K562 (cell line): ENCODE data around the gene POLR1H. TPM values are rescaled to one million over a fixed set of nuclear protein-coding genes. Genes with fewer than 3 reads are reported as not detected.

ENCODE experiments used
- DACH1 ChIP-seq: fragments of 450-650 bp; IDR thresholded peaks from 2 replicates; pipeline ENCODE4 v1.6.1; 2018; ENCODE audit not compliant: partially characterized antibody
- DMBX1 ChIP-seq: fragments of 250-450 bp; sonication (Bioruptor Pico); IDR thresholded peaks from 2 replicates; pipeline ENCODE4 v1.8.0; 2022; ENCODE audit warnings: inconsistent platforms, mild to moderate bottlenecking, moderate library complexity, borderline replicate concordance
- DPF2 ChIP-seq: fragments of 450-650 bp; IDR thresholded peaks from 2 replicates; pipeline ENCODE4 v1.6.1; 2016
- ETV6 ChIP-seq, 3 experiments: fragments of 150-350 bp in 1 of 3; sonication (generic) in 1 of 3; formaldehyde crosslinking in 1 of 3; IDR thresholded peaks; 2 replicates each; pipeline versions ENCODE4 v1.6.1 to v1.8.0; 2014 to 2022; ENCODE audit warnings: borderline replicate concordance in 2 of 3, low read depth in 2 of 3, antibody characterized with exemption in 1 of 3, low read length in 1 of 3, mild to moderate bottlenecking in 1 of 3, missing genetic modification reagents in 1 of 3
- FOXK1 ChIP-seq: sonication (generic); formaldehyde crosslinking; IDR thresholded peaks from 2 replicates; pipeline ENCODE4 v1.8.0; 2022; ENCODE audit warnings: missing genetic modification reagents, mild to moderate bottlenecking, borderline replicate concordance
- HNRNPLL ChIP-seq: fragments of 200-400 bp; formaldehyde crosslinking; IDR thresholded peaks from 2 replicates; pipeline ENCODE4 v1.6.1; 2017; ENCODE audit warnings: low read length, low read depth, mild to moderate bottlenecking; ENCODE audit not compliant: poor library complexity, severe bottlenecking
- KAT2B ChIP-seq: IDR thresholded peaks from one replicate; pipeline ENCODE4 v1.6.1; 2012; ENCODE audit warnings: low read depth, mild to moderate bottlenecking, control low read depth, inconsistent platforms, low read length, moderate library complexity
- RUNX1 ChIP-seq: sonication (generic); IDR thresholded peaks from 2 replicates; pipeline ENCODE4 v1.6.1; 2016; ENCODE audit warnings: antibody characterized with exemption, low read depth
- ZNF644 ChIP-seq: fragments of 200-800 bp; sonication (Bioruptor generic); IDR thresholded peaks from 2 replicates; pipeline ENCODE4 v1.6.1; 2016; ENCODE audit warnings: low read depth, missing genetic modification characterization, missing compliant biosample characterization
- polyA plus RNA-seq, 8 experiments: library from polyadenylated mRNA; depleted of rRNA in 4 of 8; stranded (reverse) in 5 of 8; unstranded in 3 of 8; fragments of >200 nt; fragmentation: Nextera tagmentation in 2 of 8; fragmentation: Illumina TruSeq in 1 of 8; extraction: Ambion mirVana in 2 of 8; extraction: Trizol in 1 of 8; gene quantifications; 2 replicates each; pipeline versions ENCODE4 v1.2.1 to v1.2.3, GENCODE V29; 2011 to 2014; ENCODE audit warnings: inconsistent platforms in 1 of 8, missing spikeins in 1 of 8
- total RNA-seq, 7 experiments: library from RNA; depleted of rRNA in 6 of 7; stranded (reverse); fragments of >200 nt in 6 of 7; fragmentation: Illumina TruSeq in 2 of 7; extraction: Trizol in 2 of 7; gene quantifications; 2 replicates each; pipeline versions ENCODE4 v1.2.1 to v1.2.3, GENCODE V29; 2011 to 2021; ENCODE audit warnings: low replicate concordance in 1 of 7
- TF ChIP-seq, protein P1 (sequence below): sonication (generic); formaldehyde crosslinking; IDR thresholded peaks from 2 replicates; pipeline ENCODE4 v1.8.1; 2023; ENCODE audit warnings: mild to moderate bottlenecking, missing genetic modification reagents
- TF ChIP-seq, protein P2 (sequence below): sonication (generic); formaldehyde crosslinking; IDR thresholded peaks from 2 replicates; pipeline ENCODE4 v1.8.0; 2022; ENCODE audit warnings: missing genetic modification reagents, mild to moderate bottlenecking, moderate library complexity, borderline replicate concordance
- TF ChIP-seq, protein P3 (sequence below): sonication (generic); formaldehyde crosslinking; IDR thresholded peaks from 2 replicates; pipeline ENCODE4 v1.8.0; 2022; ENCODE audit warnings: missing genetic modification reagents, mild to moderate bottlenecking, borderline replicate concordance
- TF ChIP-seq, protein P4 (sequence below): fragments of 450-650 bp; IDR thresholded peaks from 2 replicates; pipeline ENCODE4 v1.7.0; 2016; ENCODE audit warnings: borderline replicate concordance
- TF ChIP-seq, protein P5 (sequence below): fragments of 250-450 bp; sonication (Bioruptor Pico); IDR thresholded peaks from 2 replicates; pipeline ENCODE4 v1.4.0; 2020; ENCODE audit warnings: mild to moderate bottlenecking, moderate library complexity

Gene POLR1H
- total and polyA plus RNA-seq, 9 of the 15 experiments (the other 6 are each of a cell fraction or from before 2014, with no cell fraction given) = 92.2 to 333 (median 143) TPM

DNA sequence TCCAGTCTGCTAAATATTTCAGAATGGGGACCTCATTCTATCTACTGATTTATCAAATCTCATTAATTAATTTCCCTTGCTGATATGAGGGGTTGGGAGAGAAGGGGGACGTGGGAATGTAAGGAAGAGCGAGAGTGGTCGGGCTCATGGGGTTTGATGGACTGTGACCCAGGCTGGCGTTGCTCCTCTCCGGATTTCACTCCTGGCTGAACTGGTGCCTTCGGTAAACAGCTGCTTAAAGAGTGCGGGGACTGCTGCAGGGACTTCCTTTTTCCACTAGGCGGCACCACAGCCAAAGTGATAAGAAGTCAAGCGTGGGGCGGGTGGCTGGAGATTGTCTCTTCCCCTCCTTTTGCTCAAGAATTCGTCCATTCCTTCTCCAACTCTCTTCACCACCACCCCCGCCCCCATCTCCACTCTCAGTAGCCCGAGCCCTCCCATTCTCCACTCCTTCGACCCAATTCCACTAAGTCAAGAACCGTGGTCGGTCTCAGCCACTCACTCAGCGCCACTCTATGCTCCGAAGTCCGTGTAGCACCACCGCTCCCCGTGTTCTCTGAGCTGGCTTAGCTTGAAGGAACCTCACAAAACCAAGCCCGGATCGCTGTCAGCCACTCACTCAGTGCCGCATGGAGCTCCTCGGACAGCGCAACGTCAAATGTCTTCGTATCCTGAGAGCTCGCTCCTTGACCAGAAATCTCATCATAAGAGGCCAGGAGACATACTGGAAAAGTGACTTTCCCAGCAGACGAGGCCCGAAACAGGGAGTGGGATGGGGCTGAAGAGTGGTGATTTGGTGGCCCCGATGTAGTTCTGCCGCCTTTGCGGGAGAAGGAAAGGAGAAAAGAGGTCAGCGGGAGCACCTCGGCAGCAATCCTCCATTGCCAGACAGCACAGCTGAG is 42.2 kb downstream of the POLR1H start (continued):
- TF ChIP-seq, protein P1, sequence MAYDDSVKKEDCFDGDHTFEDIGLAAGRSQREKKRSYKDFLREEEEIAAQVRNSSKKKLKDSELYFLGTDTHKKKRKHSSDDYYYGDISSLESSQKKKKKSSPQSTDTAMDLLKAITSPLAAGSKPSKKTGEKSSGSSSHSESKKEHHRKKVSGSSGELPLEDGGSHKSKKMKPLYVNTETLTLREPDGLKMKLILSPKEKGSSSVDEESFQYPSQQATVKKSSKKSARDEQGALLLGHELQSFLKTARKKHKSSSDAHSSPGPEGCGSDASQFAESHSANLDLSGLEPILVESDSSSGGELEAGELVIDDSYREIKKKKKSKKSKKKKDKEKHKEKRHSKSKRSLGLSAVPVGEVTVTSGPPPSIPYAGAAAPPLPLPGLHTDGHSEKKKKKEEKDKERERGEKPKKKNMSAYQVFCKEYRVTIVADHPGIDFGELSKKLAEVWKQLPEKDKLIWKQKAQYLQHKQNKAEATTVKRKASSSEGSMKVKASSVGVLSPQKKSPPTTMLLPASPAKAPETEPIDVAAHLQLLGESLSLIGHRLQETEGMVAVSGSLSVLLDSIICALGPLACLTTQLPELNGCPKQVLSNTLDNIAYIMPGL (CRISPR knock-in tag) = no peak
- TF ChIP-seq, protein P2, sequence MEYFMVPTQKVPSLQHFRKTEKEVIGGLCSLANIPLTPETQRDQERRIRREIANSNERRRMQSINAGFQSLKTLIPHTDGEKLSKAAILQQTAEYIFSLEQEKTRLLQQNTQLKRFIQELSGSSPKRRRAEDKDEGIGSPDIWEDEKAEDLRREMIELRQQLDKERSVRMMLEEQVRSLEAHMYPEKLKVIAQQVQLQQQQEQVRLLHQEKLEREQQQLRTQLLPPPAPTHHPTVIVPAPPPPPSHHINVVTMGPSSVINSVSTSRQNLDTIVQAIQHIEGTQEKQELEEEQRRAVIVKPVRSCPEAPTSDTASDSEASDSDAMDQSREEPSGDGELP (CRISPR knock-in tag) = peak; percentile 94
- TF ChIP-seq, protein P3, sequence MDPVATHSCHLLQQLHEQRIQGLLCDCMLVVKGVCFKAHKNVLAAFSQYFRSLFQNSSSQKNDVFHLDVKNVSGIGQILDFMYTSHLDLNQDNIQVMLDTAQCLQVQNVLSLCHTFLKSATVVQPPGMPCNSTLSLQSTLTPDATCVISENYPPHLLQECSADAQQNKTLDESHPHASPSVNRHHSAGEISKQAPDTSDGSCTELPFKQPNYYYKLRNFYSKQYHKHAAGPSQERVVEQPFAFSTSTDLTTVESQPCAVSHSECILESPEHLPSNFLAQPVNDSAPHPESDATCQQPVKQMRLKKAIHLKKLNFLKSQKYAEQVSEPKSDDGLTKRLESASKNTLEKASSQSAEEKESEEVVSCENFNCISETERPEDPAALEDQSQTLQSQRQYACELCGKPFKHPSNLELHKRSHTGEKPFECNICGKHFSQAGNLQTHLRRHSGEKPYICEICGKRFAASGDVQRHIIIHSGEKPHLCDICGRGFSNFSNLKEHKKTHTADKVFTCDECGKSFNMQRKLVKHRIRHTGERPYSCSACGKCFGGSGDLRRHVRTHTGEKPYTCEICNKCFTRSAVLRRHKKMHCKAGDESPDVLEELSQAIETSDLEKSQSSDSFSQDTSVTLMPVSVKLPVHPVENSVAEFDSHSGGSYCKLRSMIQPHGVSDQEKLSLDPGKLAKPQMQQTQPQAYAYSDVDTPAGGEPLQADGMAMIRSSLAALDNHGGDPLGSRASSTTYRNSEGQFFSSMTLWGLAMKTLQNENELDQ (CRISPR knock-in tag) = no peak
- TF ChIP-seq DMBX1 = no peak
- TF ChIP-seq FOXK1 (CRISPR knock-in tag) = no peak
- no peak for TF ChIP-seq ETV6 (IDR thresholded peaks at IDR 0.05; ENCODE audit: borderline replicate concordance in 1 of 2, low read depth in 2 of 2, low read length in 1 of 2)
- TF ChIP-seq ETV6 (CRISPR knock-in tag; IDR thresholded peaks at IDR 0.05; ENCODE audit: borderline replicate concordance) = no peak
- TF ChIP-seq ZNF644 (tag) = no peak
- TF ChIP-seq, protein P4, sequence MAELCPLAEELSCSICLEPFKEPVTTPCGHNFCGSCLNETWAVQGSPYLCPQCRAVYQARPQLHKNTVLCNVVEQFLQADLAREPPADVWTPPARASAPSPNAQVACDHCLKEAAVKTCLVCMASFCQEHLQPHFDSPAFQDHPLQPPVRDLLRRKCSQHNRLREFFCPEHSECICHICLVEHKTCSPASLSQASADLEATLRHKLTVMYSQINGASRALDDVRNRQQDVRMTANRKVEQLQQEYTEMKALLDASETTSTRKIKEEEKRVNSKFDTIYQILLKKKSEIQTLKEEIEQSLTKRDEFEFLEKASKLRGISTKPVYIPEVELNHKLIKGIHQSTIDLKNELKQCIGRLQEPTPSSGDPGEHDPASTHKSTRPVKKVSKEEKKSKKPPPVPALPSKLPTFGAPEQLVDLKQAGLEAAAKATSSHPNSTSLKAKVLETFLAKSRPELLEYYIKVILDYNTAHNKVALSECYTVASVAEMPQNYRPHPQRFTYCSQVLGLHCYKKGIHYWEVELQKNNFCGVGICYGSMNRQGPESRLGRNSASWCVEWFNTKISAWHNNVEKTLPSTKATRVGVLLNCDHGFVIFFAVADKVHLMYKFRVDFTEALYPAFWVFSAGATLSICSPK = no peak
- TF ChIP-seq DACH1 = peak; percentile 87
- no peak for TF ChIP-seq HNRNPLL
- no peak for TF ChIP-seq KAT2B
- TF ChIP-seq, protein P5, sequence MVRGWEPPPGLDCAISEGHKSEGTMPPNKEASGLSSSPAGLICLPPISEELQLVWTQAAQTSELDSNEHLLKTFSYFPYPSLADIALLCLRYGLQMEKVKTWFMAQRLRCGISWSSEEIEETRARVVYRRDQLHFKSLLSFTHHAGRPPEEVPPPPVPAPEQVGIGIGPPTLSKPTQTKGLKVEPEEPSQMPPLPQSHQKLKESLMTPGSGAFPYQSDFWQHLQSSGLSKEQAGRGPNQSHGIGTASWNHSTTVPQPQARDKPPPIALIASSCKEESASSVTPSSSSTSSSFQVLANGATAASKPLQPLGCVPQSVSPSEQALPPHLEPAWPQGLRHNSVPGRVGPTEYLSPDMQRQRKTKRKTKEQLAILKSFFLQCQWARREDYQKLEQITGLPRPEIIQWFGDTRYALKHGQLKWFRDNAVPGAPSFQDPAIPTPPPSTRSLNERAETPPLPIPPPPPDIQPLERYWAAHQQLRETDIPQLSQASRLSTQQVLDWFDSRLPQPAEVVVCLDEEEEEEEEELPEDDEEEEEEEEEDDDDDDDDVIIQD (CRISPR knock-in tag) = no peak
- TF ChIP-seq DPF2 = no peak
- no peak for TF ChIP-seq RUNX1
